Ishikawa (cell line): ENCODE measurements around the gene STAB1.

Experiments used
- EGR1 ChIP-seq: IDR thresholded peaks from 2 replicates; pipeline ENCODE4 v1.6.1; 2012
- MAX ChIP-seq: IDR thresholded peaks from 2 replicates; pipeline ENCODE4 v1.6.1; 2012
- YY1 ChIP-seq: IDR thresholded peaks from 2 replicates; pipeline ENCODE4 v1.6.1; 2012; ENCODE audit warnings: low read depth

GRCh38 chr3:52455283-52456168 lies 39.6 kb upstream of the STAB1 start, which contains the start of gene NISCH:
- no peak; the same call in 1 of the 2 replicates for TF ChIP-seq YY1
- TF ChIP-seq MAX: no peak; the same call in 1 of the 2 replicates
- TF ChIP-seq EGR1: peak; percentile 71; the same call in 1 of the 2 replicates
